K562 (cell line): ENCODE results near the gene GRP. TPM values are rescaled to one million over a fixed set of nuclear protein-coding genes. Genes with fewer than 3 reads are reported as not detected.

Experiments
- ATAC-seq: fragments of 200-7000 bp; cut with Tn5 transposase; 3 replicates; pipeline ENCODE4 v1.9.1; 2020; ENCODE audit warnings: moderate library complexity
- Bru-seq: library from RNA; stranded (reverse); fragments of 400-500 nt; gene quantifications from one replicate; lab custom pipeline; 2021; lab: Mats Ljungman, UMichigan
- BruChase-seq, 2 experiments: library from RNA; stranded (reverse); fragments of 400-500 nt; gene quantifications; one replicate each; lab custom pipeline; 2021; lab: Mats Ljungman, UMichigan
- BruUV-seq: library from RNA; stranded (reverse); fragments of 400-500 nt; replicated peaks from 2 replicates; lab custom pipeline; 2021; lab: Mats Ljungman, UMichigan
- CTCF ChIA-PET: fragments of 300-600 bp; formaldehyde crosslinking; extraction: SDS; loops from one replicate; lab custom pipeline; 2021; ENCODE audit warnings: low intra/inter-chr PET ratio; lab: Yijun Ruan, JAX
- POLR2A ChIA-PET: fragments of 300-600, 350-650 bp; sonication (Branson Sonifier 250); formaldehyde crosslinking; extraction: SDS; loops from one replicate; lab custom pipeline; 2021; ENCODE audit warnings: antibody characterized with exemption, inconsistent platforms; lab: Yijun Ruan, JAX
- DNase-seq, 4 experiments: peaks; one replicate each; pipeline versions ENCODE4 v3.0.0 to v3.0.0-alpha.2; 2011 to 2018; ENCODE audit warnings: low spot score in 3 of 4, mixed read lengths in 3 of 4; ENCODE audit errors: extremely low read depth in 1 of 4
- FAIRE-seq: peaks from 2 replicates; lab custom pipeline; 2011; peaks lifted over from hg19 to GRCh38; lab: Jason Lieb, UNC
- H2AFZ ChIP-seq: 2 replicates; pipeline ENCODE4 v1.6.0; 2011; ENCODE audit warnings: low read depth, low read length, control low read depth, inconsistent platforms
- H3K27ac ChIP-seq: fragments of 200-600 bp; 3 replicates; pipeline ENCODE4 v1.8.0; 2011; ENCODE audit warnings: low read depth, mild to moderate bottlenecking, control low read depth, inconsistent platforms, low read length, moderate library complexity, mixed read lengths; ENCODE audit errors: extremely low read depth
- H3K27me3 ChIP-seq, 2 experiments: fragments of 300-600 bp in 1 of 2; 2 replicates in 1 of 2; 3 replicates in 1 of 2; pipeline versions ENCODE4 v1.6.0 to v1.8.0; 2011; ENCODE audit warnings: inconsistent platforms in 2 of 2, low read length in 2 of 2, mild to moderate bottlenecking in 1 of 2, mixed read lengths in 1 of 2, moderate library complexity in 1 of 2; ENCODE audit not compliant: control insufficient read depth in 2 of 2, insufficient read depth in 2 of 2
- H3K36me3 ChIP-seq: fragments of 300-600 bp; 3 replicates; pipeline ENCODE4 v1.8.0; 2011; ENCODE audit warnings: mild to moderate bottlenecking, low read length, inconsistent platforms; ENCODE audit not compliant: control insufficient read depth, insufficient read depth
- H3K4me1 ChIP-seq, 2 experiments: fragments of 200-600 bp in 1 of 2; replicated peaks in 1 of 2; 2 replicates in 1 of 2; 3 replicates in 1 of 2; pipeline versions ENCODE4 v1.5.1 to v1.8.0; 2011; ENCODE audit warnings: inconsistent platforms in 2 of 2, low read length in 2 of 2, mild to moderate bottlenecking in 1 of 2, mixed read lengths in 1 of 2, moderate library complexity in 1 of 2; ENCODE audit not compliant: control insufficient read depth in 2 of 2, insufficient read depth in 2 of 2
- H3K4me2 ChIP-seq: 2 replicates; pipeline ENCODE4 v1.6.1; 2011; ENCODE audit warnings: low read length, control low read depth, inconsistent platforms, mixed read lengths; ENCODE audit not compliant: insufficient read depth
- H3K4me3 ChIP-seq: fragments of 200-600 bp; sonication (generic), shearing (Covaris generic); 2 replicates; pipeline ENCODE4 v1.5.1; 2016; ENCODE audit warnings: control low read depth, inconsistent platforms
- H3K79me2 ChIP-seq: fragments of 200-600 bp; 3 replicates; pipeline ENCODE4 v1.8.0; 2011; ENCODE audit warnings: low read length, inconsistent platforms; ENCODE audit not compliant: control insufficient read depth, insufficient read depth
- H3K9ac ChIP-seq, 2 experiments: 2 replicates each; pipeline versions ENCODE4 v1.6.0 to v1.6.1; 2011; ENCODE audit warnings: low read depth in 2 of 2, low read length in 2 of 2, control low read depth in 1 of 2, inconsistent platforms in 1 of 2, mild to moderate bottlenecking in 1 of 2, mixed read lengths in 1 of 2; ENCODE audit not compliant: insufficient read depth in 1 of 2
- H3K9me1 ChIP-seq: one replicate; pipeline ENCODE4 v1.6.0; 2011; ENCODE audit warnings: inconsistent platforms, mild to moderate bottlenecking, low read length, moderate library complexity; ENCODE audit not compliant: control insufficient read depth, insufficient read depth
- H3K9me3 ChIP-seq: replicated peaks from 2 replicates; pipeline ENCODE4 v1.5.1; 2011; ENCODE audit warnings: low read depth, low read length, inconsistent platforms; ENCODE audit not compliant: control insufficient read depth, insufficient read depth
- H4K20me1 ChIP-seq: replicated peaks from 2 replicates; pipeline ENCODE4 v1.6.1; 2011; ENCODE audit warnings: low read length, inconsistent platforms, mixed read lengths; ENCODE audit not compliant: control insufficient read depth, insufficient read depth
- LCOR ChIP-seq: sonication (generic); formaldehyde crosslinking; IDR thresholded peaks from 2 replicates; pipeline ENCODE4 v1.8.0; 2022; ENCODE audit warnings: mild to moderate bottlenecking, missing genetic modification reagents
- WGBS: fragments of 100-300 bp; shearing (Covaris generic); methylation state at CpG from one replicate; pipeline ENCODE4 v1.1.6; 2016; ENCODE audit warnings: low coverage, mixed read lengths; ENCODE audit not compliant: insufficient coverage; ENCODE audit errors: missing lambda C conversion rate; 5-methylcytosine and 5-hydroxymethylcytosine counted together
- in situ Hi-C: fragments of 300-500 bp; cut with MboI; formaldehyde crosslinking; loops from 4 replicates; pipeline ENCODE4 v1.15.0; 2018; ENCODE audit warnings: inconsistent platforms, mixed read lengths
- intact Hi-C: fragments of 100-400 bp; cut with micrococcal nuclease; formaldehyde crosslinking; loops from 2 replicates; pipeline ENCODE4 v1.14.2; 2022
- long read RNA-seq, 3 experiments: library from polyadenylated mRNA in 2 of 3; library from RNA in 1 of 3; unstranded in 2 of 3; stranded (forward) in 1 of 3; transcript quantifications; one replicate each; pipeline ENCODE4 v2.0.0, GENCODE V29; 2019 to 2022
- polyA minus RNA-seq, 3 experiments: library from RNA; depleted of rRNA, polyadenylated mRNA; stranded (reverse); fragments of >200 nt; gene quantifications; 2 replicates each; pipeline ENCODE4 v1.2.3, GENCODE V29; 2011
- polyA plus RNA-seq, 8 experiments: library from polyadenylated mRNA; depleted of rRNA in 4 of 8; stranded (reverse) in 5 of 8; unstranded in 3 of 8; fragments of >200 nt; fragmentation: Nextera tagmentation in 2 of 8; fragmentation: Illumina TruSeq in 1 of 8; extraction: Ambion mirVana in 2 of 8; extraction: Trizol in 1 of 8; gene quantifications; 2 replicates each; pipeline versions ENCODE4 v1.2.1 to v1.2.3, GENCODE V29; 2011 to 2014; ENCODE audit warnings: inconsistent platforms in 1 of 8, missing spikeins in 1 of 8
- total RNA-seq, 7 experiments: library from RNA; depleted of rRNA in 6 of 7; stranded (reverse); fragments of >200 nt in 6 of 7; fragmentation: Illumina TruSeq in 2 of 7; extraction: Trizol in 2 of 7; gene quantifications; 2 replicates each; pipeline versions ENCODE4 v1.2.1 to v1.2.3, GENCODE V29; 2011 to 2021; ENCODE audit warnings: low replicate concordance in 1 of 7
- TF ChIP-seq, protein P1 (sequence below): fragments of 450-650 bp; IDR thresholded peaks from one replicate; pipeline ENCODE4 v1.6.1; 2018; ENCODE audit warnings: mild to moderate bottlenecking, moderate library complexity; ENCODE audit not compliant: partially characterized antibody

GRP gene
- not detected in 2 replicates for total RNA-seq (2011; cell fraction: chromatin; rRNA removed; ENCODE audit: low replicate concordance)
- total RNA-seq (2011; cell fraction: nucleolus; rRNA removed), result not detected in 2 replicates
- not detected in 2 replicates for total RNA-seq (2011; cell fraction: nucleoplasm; rRNA removed)
- total RNA-seq (2014; rRNA removed) (not detected in 2 replicates), total RNA-seq (2014; rRNA removed; fragmentation: Illumina TruSeq; extraction: Trizol) (not detected in 2 replicates), total RNA-seq (2015; rRNA removed; fragmentation: Illumina TruSeq; extraction: Trizol) (not detected in 2 replicates), total RNA-seq (2021) (not detected in 2 replicates), polyA plus RNA-seq (2011; rRNA removed) (not detected in 2 replicates), polyA plus RNA-seq (2014; fragmentation: Illumina TruSeq; extraction: Trizol) (not detected in 2 replicates), polyA plus RNA-seq (2014; fragmentation: Nextera tagmentation; extraction: Ambion mirVana) (under 1 TPM in 1 of 2 experiments, not detected in 1; 0.07 TPM), polyA plus RNA-seq (2014; rRNA removed) (not detected in 2 replicates), polyA minus RNA-seq (2011; rRNA and poly(A)+ RNA removed) (not detected in 2 replicates), Bru-seq, nascent RNA (percentile 8 among the genes with signal in this experiment), BruChase-seq, experiment 1, labeled RNA remaining after a 2-hour chase (not detected), BruChase-seq, experiment 2, labeled RNA remaining after a 6-hour chase (percentile 8 among the genes with signal in this experiment)
- not detected in 2 replicates for polyA plus RNA-seq (2011; cell fraction: cytosol; rRNA removed)
- polyA plus RNA-seq (2011; cell fraction: nucleus; rRNA removed), result not detected in 2 replicates
- 0.25 TPM in 1 of 2 replicates, not detected in the other for polyA plus RNA-seq (2012)
- polyA minus RNA-seq (2011; cell fraction: cytosol; rRNA and poly(A)+ RNA removed), result not detected in 2 replicates
- polyA minus RNA-seq (2011; cell fraction: nucleus; rRNA and poly(A)+ RNA removed), result not detected in 2 replicates
- long read RNA-seq, experiment 1, result 0 reads
- long read RNA-seq, experiment 2, result 0 reads
- long read RNA-seq, experiment 3, result 0 reads

DNA sequence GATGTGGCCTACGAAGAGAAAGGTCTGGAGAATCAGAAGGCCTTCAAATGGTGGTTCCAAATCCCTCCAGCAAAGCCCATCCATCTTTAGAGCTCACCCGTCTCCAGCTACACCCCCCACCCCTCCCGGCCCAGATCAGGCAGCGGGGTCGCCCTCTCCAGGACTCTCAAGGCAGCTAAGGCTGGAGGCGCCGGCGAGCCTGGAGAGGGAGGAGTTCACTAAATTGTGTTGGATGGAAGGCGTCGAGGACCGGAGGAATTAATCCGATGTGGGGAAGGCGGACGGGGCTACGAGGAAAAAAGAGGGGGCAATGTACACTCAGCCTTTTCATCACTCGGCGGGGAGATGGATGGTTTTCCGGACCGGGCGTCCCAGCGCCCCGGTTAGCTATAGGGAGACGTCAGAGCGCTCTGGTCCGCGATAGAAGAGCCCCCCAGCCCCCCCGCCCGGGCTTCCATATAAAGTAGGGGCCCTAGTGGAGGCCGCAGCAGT is at the start of gene GRP:
Gene GRP (plus strand): TSS at position 487 of the 492 bp plus-strand sequence. CDS start 108 bp downstream, outside the sequence.
- no peak within 1 kb of the TSS for H3K9ac ChIP-seq
- H3K79me2 ChIP-seq, result no peaks in the 10 kb centered on the region
- intact Hi-C loops (loop anchor here (10.0 kb wide), 1 partner anchor 125 kb away; no protein-coding TSS in a partner anchor), in situ Hi-C loops (no loop called here)
- ChIA-PET POLR2A (no interaction called here), CTCF (no interaction called here)
- H3K4me3 ChIP-seq, result no peak within 1 kb of the TSS
- H4K20me1 ChIP-seq, result no peaks in the 10 kb centered on the region
- ATAC-seq, result no peak
- H3K4me1 ChIP-seq, result no peaks in the 10 kb centered on the region
- H3K36me3 ChIP-seq, result no peaks in the 10 kb centered on the region
- no peak within 1 kb of the TSS for H3K4me2 ChIP-seq
- no peak for TF ChIP-seq LCOR
- TF ChIP-seq, protein P1, sequence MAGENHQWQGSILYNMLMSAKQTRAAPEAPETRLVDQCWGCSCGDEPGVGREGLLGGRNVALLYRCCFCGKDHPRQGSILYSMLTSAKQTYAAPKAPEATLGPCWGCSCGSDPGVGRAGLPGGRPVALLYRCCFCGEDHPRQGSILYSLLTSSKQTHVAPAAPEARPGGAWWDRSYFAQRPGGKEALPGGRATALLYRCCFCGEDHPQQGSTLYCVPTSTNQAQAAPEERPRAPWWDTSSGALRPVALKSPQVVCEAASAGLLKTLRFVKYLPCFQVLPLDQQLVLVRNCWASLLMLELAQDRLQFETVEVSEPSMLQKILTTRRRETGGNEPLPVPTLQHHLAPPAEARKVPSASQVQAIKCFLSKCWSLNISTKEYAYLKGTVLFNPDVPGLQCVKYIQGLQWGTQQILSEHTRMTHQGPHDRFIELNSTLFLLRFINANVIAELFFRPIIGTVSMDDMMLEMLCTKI, result no peak
- H3K9me3 ChIP-seq, result no peaks in the 10 kb centered on the region
- peaks cover 0 to 17% of the 10 kb centered on the region in 2 experiments; a peak in 2 of 5 replicates for H3K27me3 ChIP-seq
- BruUV-seq, result no TSS peak
- no peak for FAIRE-seq
- no peaks in the 10 kb centered on the region for H3K9me1 ChIP-seq
- H2AFZ ChIP-seq, result no peak within 1 kb of the TSS
- under 1% methylated on average over 15 of the region's 29 CpGs for WGBS
- DNase-seq, result no peak
- no peak within 1 kb of the TSS for H3K27ac ChIP-seq
